Suprapubic skin (tissue), 4 donors: ENCODE measurements around the gene SPOCK1. TPM values are rescaled to one million over a fixed set of nuclear protein-coding genes. Genes with fewer than 3 reads are reported as not detected.

Source experiments
- DNase-seq, 2 donors: peaks; one replicate each; pipeline ENCODE4 v3.0.0-alpha.2; 2019; ENCODE audit warnings: low spot score in 2 of 2
- H3K27ac ChIP-seq: fragments of 200-600 bp; sonication (generic); one replicate; pipeline ENCODE4 v1.5.1; 2019
- H3K27me3 ChIP-seq: fragments of 200-600 bp; sonication (generic); one replicate; pipeline ENCODE4 v1.5.1; 2019
- H3K36me3 ChIP-seq: fragments of 200-600 bp; sonication (generic); one replicate; pipeline ENCODE4 v1.5.1; 2019
- H3K4me1 ChIP-seq: fragments of 200-600 bp; sonication (generic); one replicate; pipeline ENCODE4 v1.5.1; 2019
- H3K4me3 ChIP-seq: fragments of 200-600 bp; sonication (generic); one replicate; pipeline ENCODE4 v1.5.1; 2019; ENCODE audit warnings: mild to moderate bottlenecking
- H3K9me3 ChIP-seq: fragments of 200-600 bp; sonication (generic); one replicate; pipeline ENCODE4 v1.5.1; 2019
- CTCF ChIP-seq, 2 donors: fragments of 200-600 bp in 1 of 2; fragments of 450-650 bp in 1 of 2; sonication (generic) in 1 of 2; IDR thresholded peaks; one replicate each; pipeline ENCODE4 v1.5.1; 2016 to 2019; ENCODE audit warnings: antibody characterized with exemption in 2 of 2, mild to moderate bottlenecking in 1 of 2, moderate library complexity in 1 of 2
- EP300 ChIP-seq: sonication (generic); formaldehyde crosslinking; IDR thresholded peaks from one replicate; pipeline ENCODE4 v1.6.1; 2017; ENCODE audit warnings: antibody characterized with exemption
- POLR2A ChIP-seq, 2 donors: fragments of 450-650 bp; IDR thresholded peaks; one replicate each; pipeline ENCODE4 v1.6.1; 2017; ENCODE audit warnings: antibody characterized with exemption in 2 of 2, mild to moderate bottlenecking in 2 of 2, moderate library complexity in 2 of 2
- POLR2AphosphoS5 ChIP-seq, 3 donors: sonication (generic); formaldehyde crosslinking; IDR thresholded peaks; one replicate each; pipeline ENCODE4 v1.6.1; 2017; ENCODE audit warnings: antibody characterized with exemption in 3 of 3
- WGBS: methylation state at CpG from one replicate; pipeline ENCODE4 v1.1.5; 2018; 5-methylcytosine and 5-hydroxymethylcytosine counted together
- total RNA-seq, 4 donors: library from RNA; depleted of rRNA; stranded (reverse); fragments of >200 nt; gene quantifications; one replicate each; pipeline ENCODE4 v1.1.0, GENCODE V29; 2016

SPOCK1 gene
- total RNA-seq, 4 donors from 2014 or later = 3.9 to 11.6 (median 5.4) TPM

DNA sequence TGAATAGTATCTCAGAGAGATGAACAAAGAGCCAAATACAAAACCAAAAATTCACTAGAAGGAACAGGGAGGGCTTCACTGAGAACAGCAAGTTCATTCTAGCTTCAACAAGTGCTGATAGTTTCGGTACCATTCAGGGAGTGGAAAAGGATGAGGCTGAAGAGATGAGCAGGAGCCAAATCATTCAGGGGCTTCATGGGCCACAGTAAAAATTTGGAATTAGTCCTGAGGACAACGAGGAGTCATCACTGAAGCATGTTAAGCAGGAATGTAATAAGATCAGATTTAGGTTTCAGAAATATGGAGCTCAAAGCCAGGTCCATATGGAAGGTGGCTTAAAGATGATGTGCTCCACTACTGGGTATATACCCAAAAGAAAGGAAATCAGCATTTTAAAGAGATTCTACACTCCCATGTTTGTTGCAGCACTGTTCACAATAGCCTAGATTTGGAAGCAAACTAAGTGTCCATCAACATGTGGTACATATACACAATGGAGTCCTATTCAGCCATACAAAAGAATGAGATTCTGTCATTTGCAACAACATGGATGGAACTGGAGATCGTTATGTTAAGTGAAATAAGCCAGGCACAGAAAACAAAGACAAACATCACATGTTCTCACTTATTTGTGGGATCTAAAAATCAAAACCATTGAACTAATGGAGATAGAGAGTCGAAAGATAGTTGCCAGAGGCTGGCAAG is 36.2 kb downstream of the SPOCK1 start:
- 55% methylated on average over 4 of the region's 4 CpGs for WGBS
- TF ChIP-seq EP300 (no peak), POLR2A (IDR thresholded peaks at IDR 0.05) (no peak), CTCF (IDR thresholded peaks at IDR 0.05) (no peak), POLR2AphosphoS5 (IDR thresholded peaks at IDR 0.05) (no peak)

GRCh38 chr5:137462265-137462590 is 36.9 kb downstream of the SPOCK1 start:
- TF ChIP-seq POLR2A (IDR thresholded peaks at IDR 0.05) (no peak), EP300 (no peak), CTCF (IDR thresholded peaks at IDR 0.05) (no peak), POLR2AphosphoS5 (IDR thresholded peaks at IDR 0.05) (no peak)
- H3K9me3 ChIP-seq = no peaks in the 10 kb centered on the region
- DNase-seq = no peak
- 60% methylated on average over 5 of the region's 5 CpGs for WGBS
- no peaks in the 10 kb centered on the region for H3K27me3 ChIP-seq
- no peaks in the 10 kb centered on the region for H3K36me3 ChIP-seq
- H3K4me3 ChIP-seq = no peak overlapping the region
- H3K4me1 ChIP-seq = no peaks in the 10 kb centered on the region
- H3K27ac ChIP-seq = no peak overlapping the region

More for the DNA sequence above, 36.2 kb downstream of the SPOCK1 start:
- no peak for DNase-seq
- Histone ChIP-seq H3K4me3 (no peak overlapping the region), H3K27me3 (no peaks in the 10 kb centered on the region), H3K4me1 (no peaks in the 10 kb centered on the region), H3K9me3 (no peaks in the 10 kb centered on the region), H3K27ac (no peak overlapping the region), H3K36me3 (no peaks in the 10 kb centered on the region)

- H3K9me3 ChIP-seq = no peaks in the 10 kb centered on the region
- no peaks in the 10 kb centered on the region for H3K36me3 ChIP-seq
- WGBS = 43% methylated on average over 6 of the region's 6 CpGs
- DNase-seq = no peak
- TF ChIP-seq POLR2A (IDR thresholded peaks at IDR 0.05) (no peak), EP300 (no peak), CTCF (IDR thresholded peaks at IDR 0.05) (no peak), POLR2AphosphoS5 (IDR thresholded peaks at IDR 0.05) (no peak)
- no peak overlapping the region for H3K27ac ChIP-seq
- no peaks in the 10 kb centered on the region for H3K4me1 ChIP-seq
- H3K27me3 ChIP-seq = no peaks in the 10 kb centered on the region
- H3K4me3 ChIP-seq = no peak overlapping the region
These were observed 37.5 kb downstream of the SPOCK1 start for GRCh38 chr5:137461391-137462264.

DNA sequence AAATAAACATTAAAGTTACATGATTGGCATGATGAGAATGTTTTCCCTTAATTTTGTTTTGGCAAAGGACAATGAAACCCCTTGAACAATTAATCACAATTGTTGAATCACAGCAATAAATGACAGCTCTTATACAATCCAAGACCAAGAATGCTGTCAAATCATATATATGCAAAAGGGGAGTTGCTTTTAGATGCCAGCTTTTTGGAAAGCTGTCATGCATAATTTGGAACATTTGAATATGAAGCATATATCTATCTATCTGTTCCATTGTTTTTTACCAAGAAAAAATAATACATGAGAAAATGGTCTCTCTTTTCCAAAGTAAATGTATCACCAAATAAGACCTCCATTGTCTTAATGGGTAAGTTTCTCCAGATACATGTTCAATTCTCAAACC is 44.5 kb downstream of the SPOCK1 start:
- DNase-seq = no peak
- Histone ChIP-seq H3K36me3 (no peaks in the 10 kb centered on the region), H3K27me3 (no peaks in the 10 kb centered on the region), H3K4me1 (no peaks in the 10 kb centered on the region), H3K4me3 (no peak overlapping the region), H3K27ac (no peak overlapping the region), H3K9me3 (no peaks in the 10 kb centered on the region)
- TF ChIP-seq POLR2A (IDR thresholded peaks at IDR 0.05) (no peak), EP300 (no peak), CTCF (IDR thresholded peaks at IDR 0.05) (no peak), POLR2AphosphoS5 (IDR thresholded peaks at IDR 0.05) (no peak)

DNA sequence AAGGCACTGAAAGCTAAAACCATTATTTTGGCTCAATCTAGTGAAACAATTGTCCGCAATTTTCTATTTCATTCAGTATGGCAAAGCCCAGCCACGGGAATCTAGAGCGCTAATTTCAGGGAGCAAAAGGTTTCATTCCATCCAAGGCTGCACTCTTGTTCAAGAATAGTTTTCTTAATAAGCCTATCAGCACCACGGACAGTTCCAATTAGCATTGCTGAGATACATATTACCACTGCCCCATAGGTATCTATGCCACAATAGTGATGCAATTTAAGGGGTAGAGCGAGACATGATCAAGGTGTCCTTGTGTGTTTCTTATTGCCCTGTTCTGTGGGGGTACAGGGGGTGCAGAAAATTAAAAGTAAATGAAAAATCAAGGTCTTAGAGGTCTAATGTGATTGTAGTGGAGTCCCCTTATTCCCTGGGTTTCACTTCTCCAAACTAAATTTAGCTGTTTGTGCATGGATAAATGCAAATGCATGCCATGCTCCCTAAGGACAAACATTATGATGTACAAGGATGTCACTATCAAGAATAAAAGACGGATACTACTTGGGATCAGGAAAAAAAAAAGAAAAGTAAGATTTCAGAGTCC is 45.5 kb downstream of the SPOCK1 start:
- TF ChIP-seq POLR2A (IDR thresholded peaks at IDR 0.05) (no peak), EP300 (no peak), POLR2AphosphoS5 (IDR thresholded peaks at IDR 0.05) (no peak)
- H3K27me3 ChIP-seq = no peaks in the 10 kb centered on the region
- H3K9me3 ChIP-seq = no peaks in the 10 kb centered on the region
- DNase-seq = no peak
- WGBS = 49% methylated on average over 6 of the region's 6 CpGs
- H3K4me3 ChIP-seq = no peak overlapping the region
- H3K27ac ChIP-seq = no peak overlapping the region
- H3K4me1 ChIP-seq = no peaks in the 10 kb centered on the region
- no peaks in the 10 kb centered on the region for H3K36me3 ChIP-seq
